ENCODE measurements around the gene TAB2.
A peak's percentile ranks its signal among the peaks of the same experiment; 100 is the strongest.

The TAB2 gene

DNA sequence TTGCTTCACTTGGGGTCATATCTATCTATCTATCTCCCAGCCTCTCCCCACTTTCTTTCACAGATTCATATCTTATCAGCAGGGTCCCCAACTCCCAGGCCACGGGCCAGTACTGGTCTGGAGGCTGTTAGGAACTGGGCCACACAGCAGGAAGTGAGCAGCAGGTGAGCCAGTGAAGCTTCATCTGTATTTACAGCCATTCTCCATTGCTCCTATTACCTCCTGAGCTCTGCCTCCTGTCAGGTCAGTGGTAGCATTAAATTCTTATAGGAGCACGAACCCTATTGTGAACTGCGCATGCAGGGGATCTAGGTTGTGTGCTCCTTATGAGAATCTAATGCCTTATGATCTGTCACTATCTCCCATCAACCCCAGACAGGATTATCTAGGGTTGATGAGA, 14.8 kb upstream of the TAB2 start:
- no peaks in the 10 kb centered on the region for H3K9me3 ChIP-seq (ENCODE audit: control insufficient read depth, insufficient read depth, low read depth, low read length)
- CTCF ChIA-PET = interaction anchor here (0.6 to 1.1 kb wide), 2 partner anchors 129 to 238 kb away, joined by 3 to 5 read pairs; no protein-coding TSS in a partner anchor

DNA sequence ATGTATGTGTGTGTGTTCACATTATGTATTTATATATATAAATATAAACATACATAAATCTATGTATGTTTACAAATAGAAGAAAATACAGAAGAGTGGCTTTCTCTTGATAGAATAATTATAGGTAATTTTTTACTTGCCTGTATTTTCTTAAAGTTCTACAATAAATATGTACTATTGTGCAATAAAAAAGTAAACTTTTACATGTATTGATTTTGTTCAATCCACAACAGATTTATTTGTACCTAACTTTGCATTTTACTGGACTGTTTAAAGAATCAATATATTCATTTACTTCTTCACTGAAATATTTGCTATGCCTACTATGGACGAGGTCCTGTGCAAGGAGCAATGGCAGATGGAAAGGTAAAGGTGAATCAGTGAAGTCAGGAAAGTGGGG, 14.0 kb upstream of the TAB2 start:
- H3K4me1 ChIP-seq (ENCODE audit: control insufficient read depth, insufficient read depth, low read length) = no peaks in the 10 kb centered on the region
- TF ChIP-seq SALL2 (tag by site-specific recombination; IDR thresholded peaks at IDR 0.05; ENCODE audit: borderline replicate concordance) (no peak), GLI2 (tag by site-specific recombination; IDR thresholded peaks at IDR 0.05; ENCODE audit: borderline replicate concordance, low read depth) (no peak), ZNF248 (tag by site-specific recombination; IDR thresholded peaks at IDR 0.05) (no peak), OSR2 (tag by site-specific recombination; IDR thresholded peaks at IDR 0.05) (no peak), ZBTB7A (tag by site-specific recombination; IDR thresholded peaks at IDR 0.05; ENCODE audit: low read depth) (no peak), ZNF274 (IDR thresholded peaks at IDR 0.05; ENCODE audit: low read length) (no peak), ZNF274 (tag by site-specific recombination; IDR thresholded peaks at IDR 0.05; ENCODE audit: borderline replicate concordance) (no peak), ZNF776 (tag by site-specific recombination; IDR thresholded peaks at IDR 0.05; ENCODE audit: borderline replicate concordance) (no peak), ZNF292 (tag by site-specific recombination; IDR thresholded peaks at IDR 0.05; ENCODE audit: borderline replicate concordance, low read depth) (no peak), ZNF266 (tag by site-specific recombination; IDR thresholded peaks at IDR 0.05; ENCODE audit: low read depth) (no peak), ZNF785 (tag by site-specific recombination; IDR thresholded peaks at IDR 0.05) (no peak), ZBTB17 (tag by site-specific recombination; IDR thresholded peaks at IDR 0.05) (no peak), WT1 (tag by site-specific recombination; IDR thresholded peaks at IDR 0.05) (no peak), KLF7 (tag by site-specific recombination; IDR thresholded peaks at IDR 0.05; ENCODE audit: borderline replicate concordance) (no peak), ZNF514 (tag by site-specific recombination; IDR thresholded peaks at IDR 0.05) (no peak), ZNF654 (tag by site-specific recombination; IDR thresholded peaks at IDR 0.05; ENCODE audit: low read depth) (no peak), ZNF138 (tag by site-specific recombination; IDR thresholded peaks at IDR 0.05; ENCODE audit: borderline replicate concordance) (no peak)
- POLR2A ChIA-PET = no interaction called here
- H3K27ac ChIP-seq (ENCODE audit: extremely low read depth, low read depth, low read length) = no peak overlapping the region
- H3K9me3 ChIP-seq (ENCODE audit: control insufficient read depth, insufficient read depth, low read depth, low read length) = no peaks in the 10 kb centered on the region
- H3K36me3 ChIP-seq (ENCODE audit: control insufficient read depth in 2 of 2, insufficient read depth in 1 of 2, low read length in 2 of 2) = no peaks in the 10 kb centered on the region
- CTCF ChIA-PET = no interaction called here
- H3K4me3 ChIP-seq (ENCODE audit: low read depth, low read length) = no peak overlapping the region

More for the DNA sequence above, 14.8 kb upstream of the TAB2 start:
- POLR2A ChIA-PET = no interaction called here
- H3K27ac ChIP-seq (ENCODE audit: extremely low read depth, low read depth, low read length) = no peak overlapping the region
- peak; percentile 97 for TF ChIP-seq ZNF610 (tag by site-specific recombination; IDR thresholded peaks at IDR 0.05; ENCODE audit: borderline replicate concordance)
- no peak for TF ChIP-seq ZNF133 (tag by site-specific recombination; IDR thresholded peaks at IDR 0.05)
- H3K4me1 ChIP-seq (ENCODE audit: control insufficient read depth, insufficient read depth, low read length) = no peaks in the 10 kb centered on the region
- no peak overlapping the region for H3K4me3 ChIP-seq (ENCODE audit: low read depth, low read length)
- H3K36me3 ChIP-seq (ENCODE audit: control insufficient read depth in 2 of 2, insufficient read depth in 1 of 2, low read length in 2 of 2) = no peaks in the 10 kb centered on the region

DNA sequence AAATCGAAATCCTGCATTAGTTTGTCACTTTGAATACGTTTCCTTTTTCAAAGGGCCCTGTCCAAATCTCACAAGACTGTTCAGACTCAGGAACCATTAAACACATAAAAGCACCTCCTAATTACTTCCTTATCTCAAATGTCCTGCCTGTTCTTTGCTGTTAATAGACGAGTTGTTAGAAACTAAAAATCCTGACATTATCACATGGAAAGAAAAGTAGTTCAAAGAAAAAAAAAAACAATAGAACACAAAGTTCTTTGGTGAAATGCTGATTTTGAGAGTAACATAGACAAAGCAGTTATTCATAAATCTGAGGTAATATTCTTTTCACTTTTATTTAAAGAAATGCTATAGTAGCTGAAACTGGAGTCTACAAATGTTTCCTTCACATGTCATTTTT, 12.1 kb upstream of the TAB2 start:
- H3K4me1 ChIP-seq (ENCODE audit: control insufficient read depth, insufficient read depth, low read length) = no peaks in the 10 kb centered on the region
- no peaks in the 10 kb centered on the region for H3K36me3 ChIP-seq (ENCODE audit: control insufficient read depth in 2 of 2, insufficient read depth in 1 of 2, low read length in 2 of 2)
- no peak overlapping the region for H3K4me3 ChIP-seq (ENCODE audit: low read depth, low read length)
- ChIA-PET CTCF (interaction anchor here (0.7 kb wide), 1 partner anchor 35 kb away, joined by 3 read pairs; no protein-coding TSS in a partner anchor), POLR2A (no interaction called here)
- no peaks in the 10 kb centered on the region for H3K9me3 ChIP-seq (ENCODE audit: control insufficient read depth, insufficient read depth, low read depth, low read length)
- TF ChIP-seq, protein P1, sequence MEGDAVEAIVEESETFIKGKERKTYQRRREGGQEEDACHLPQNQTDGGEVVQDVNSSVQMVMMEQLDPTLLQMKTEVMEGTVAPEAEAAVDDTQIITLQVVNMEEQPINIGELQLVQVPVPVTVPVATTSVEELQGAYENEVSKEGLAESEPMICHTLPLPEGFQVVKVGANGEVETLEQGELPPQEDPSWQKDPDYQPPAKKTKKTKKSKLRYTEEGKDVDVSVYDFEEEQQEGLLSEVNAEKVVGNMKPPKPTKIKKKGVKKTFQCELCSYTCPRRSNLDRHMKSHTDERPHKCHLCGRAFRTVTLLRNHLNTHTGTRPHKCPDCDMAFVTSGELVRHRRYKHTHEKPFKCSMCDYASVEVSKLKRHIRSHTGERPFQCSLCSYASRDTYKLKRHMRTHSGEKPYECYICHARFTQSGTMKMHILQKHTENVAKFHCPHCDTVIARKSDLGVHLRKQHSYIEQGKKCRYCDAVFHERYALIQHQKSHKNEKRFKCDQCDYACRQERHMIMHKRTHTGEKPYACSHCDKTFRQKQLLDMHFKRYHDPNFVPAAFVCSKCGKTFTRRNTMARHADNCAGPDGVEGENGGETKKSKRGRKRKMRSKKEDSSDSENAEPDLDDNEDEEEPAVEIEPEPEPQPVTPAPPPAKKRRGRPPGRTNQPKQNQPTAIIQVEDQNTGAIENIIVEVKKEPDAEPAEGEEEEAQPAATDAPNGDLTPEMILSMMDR (tag by site-specific recombination; IDR thresholded peaks at IDR 0.05) = no peak
- TF ChIP-seq, protein P2, sequence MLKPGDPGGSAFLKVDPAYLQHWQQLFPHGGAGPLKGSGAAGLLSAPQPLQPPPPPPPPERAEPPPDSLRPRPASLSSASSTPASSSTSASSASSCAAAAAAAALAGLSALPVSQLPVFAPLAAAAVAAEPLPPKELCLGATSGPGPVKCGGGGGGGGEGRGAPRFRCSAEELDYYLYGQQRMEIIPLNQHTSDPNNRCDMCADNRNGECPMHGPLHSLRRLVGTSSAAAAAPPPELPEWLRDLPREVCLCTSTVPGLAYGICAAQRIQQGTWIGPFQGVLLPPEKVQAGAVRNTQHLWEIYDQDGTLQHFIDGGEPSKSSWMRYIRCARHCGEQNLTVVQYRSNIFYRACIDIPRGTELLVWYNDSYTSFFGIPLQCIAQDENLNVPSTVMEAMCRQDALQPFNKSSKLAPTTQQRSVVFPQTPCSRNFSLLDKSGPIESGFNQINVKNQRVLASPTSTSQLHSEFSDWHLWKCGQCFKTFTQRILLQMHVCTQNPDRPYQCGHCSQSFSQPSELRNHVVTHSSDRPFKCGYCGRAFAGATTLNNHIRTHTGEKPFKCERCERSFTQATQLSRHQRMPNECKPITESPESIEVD (tag by site-specific recombination; IDR thresholded peaks at IDR 0.05) = peak; percentile 37; the same call in 1 of the 2 replicates
- TF ChIP-seq GLI2 (tag by site-specific recombination; IDR thresholded peaks at IDR 0.05; ENCODE audit: borderline replicate concordance, low read depth) = no peak
- H3K27ac ChIP-seq (ENCODE audit: extremely low read depth, low read depth, low read length) = no peak overlapping the region
